Loucy (cell line): ENCODE data around the gene CDC37.
A peak's percentile ranks its signal among the peaks of the same experiment; 100 is the strongest.

Experiments
- H2AFZ ChIP-seq: fragments of 200-600 bp; sonication (generic); 2 replicates; pipeline ENCODE4 v1.6.0; 2016; ENCODE audit warnings: antibody characterized with exemption, mild to moderate bottlenecking, low read length, moderate library complexity
- H3F3A ChIP-seq: fragments of 200-600 bp; 2 replicates; pipeline ENCODE4 v1.6.0; 2016; ENCODE audit warnings: antibody characterized with exemption, low read depth, mild to moderate bottlenecking
- H3K27me3 ChIP-seq: fragments of 200-600 bp; sonication (generic); 2 replicates; pipeline ENCODE4 v1.6.1; 2014; ENCODE audit warnings: low read length, mild to moderate bottlenecking; ENCODE audit not compliant: insufficient read depth, poor library complexity, severe bottlenecking
- H3K36me3 ChIP-seq: fragments of 200-600 bp; sonication (generic); 2 replicates; pipeline ENCODE4 v1.6.1; 2016; ENCODE audit warnings: low read length; ENCODE audit not compliant: insufficient read depth
- H3K4me1 ChIP-seq: fragments of 200-600 bp; sonication (generic); 2 replicates; pipeline ENCODE4 v1.5.1; 2014; ENCODE audit warnings: low read length, mild to moderate bottlenecking; ENCODE audit not compliant: insufficient read depth, poor library complexity, severe bottlenecking
- H3K4me2 ChIP-seq: fragments of 200-600 bp; sonication (generic); 2 replicates; pipeline ENCODE4 v1.6.0; 2014; ENCODE audit warnings: antibody characterized with exemption, low read length, low read depth, mild to moderate bottlenecking; ENCODE audit not compliant: poor library complexity, severe bottlenecking
- H3K4me3 ChIP-seq: fragments of 200-600 bp; sonication (generic); 2 replicates; pipeline ENCODE4 v1.5.1; 2014; ENCODE audit warnings: low read length, mild to moderate bottlenecking, mixed read lengths; ENCODE audit not compliant: poor library complexity, severe bottlenecking
- H3K79me2 ChIP-seq: fragments of 200-600 bp; sonication (generic); 2 replicates; pipeline ENCODE4 v1.6.1; 2014; ENCODE audit warnings: low read length; ENCODE audit not compliant: insufficient read depth
- H3K9ac ChIP-seq: fragments of 200-600 bp; sonication (generic); 2 replicates; pipeline ENCODE4 v1.6.0; 2014; ENCODE audit warnings: mild to moderate bottlenecking, low read depth, low read length, moderate library complexity; ENCODE audit not compliant: poor library complexity, severe bottlenecking
- H3K9me2 ChIP-seq: fragments of 200-600 bp; sonication (generic); replicated peaks from 2 replicates; pipeline ENCODE4 v1.6.1; 2016; ENCODE audit warnings: low read depth, low read length, mixed read lengths
- H3K9me3 ChIP-seq: fragments of 200-600 bp; sonication (generic); 2 replicates; pipeline ENCODE4 v1.6.1; 2014; ENCODE audit warnings: mild to moderate bottlenecking, antibody characterized with exemption, low read length, low read depth; ENCODE audit not compliant: insufficient read depth
- H4K20me1 ChIP-seq: fragments of 200-600 bp; sonication (generic); 2 replicates; pipeline ENCODE4 v1.6.0; 2014; ENCODE audit warnings: antibody characterized with exemption, low read length, mild to moderate bottlenecking; ENCODE audit not compliant: insufficient read depth, poor library complexity, severe bottlenecking
- CTCF ChIP-seq: fragments of 200-600 bp; sonication (generic); conservative IDR thresholded peaks from 2 replicates; pipeline ENCODE4 v1.5.1; 2014; ENCODE audit warnings: mild to moderate bottlenecking, antibody characterized with exemption, low read length
- EZH2phosphoT487 ChIP-seq: fragments of 200-600 bp; IDR thresholded peaks from 2 replicates; pipeline ENCODE4 v1.6.1; 2018; ENCODE audit warnings: antibody characterized with exemption, mild to moderate bottlenecking, moderate library complexity, borderline replicate concordance

CDC37 gene

GRCh38 chr19:10427169-10427568 lies 23.8 kb upstream of the CDC37 start:
- no peaks in the 10 kb centered on the region for H3K9me3 ChIP-seq
- H3K9ac ChIP-seq: no peak overlapping the region
- no peak for TF ChIP-seq EZH2phosphoT487
- TF ChIP-seq CTCF: no peak
- no peaks in the 10 kb centered on the region for H3K27me3 ChIP-seq
- no peaks in the 10 kb centered on the region for H4K20me1 ChIP-seq
- no peak overlapping the region for H3K4me3 ChIP-seq
- H3K9me2 ChIP-seq: no peaks in the 10 kb centered on the region
- H3K4me2 ChIP-seq: no peak overlapping the region
- H3K36me3 ChIP-seq: no peaks in the 10 kb centered on the region
- H3F3A ChIP-seq: no peaks in the 10 kb centered on the region
- peaks cover 35% of the 10 kb centered on the region for H3K4me1 ChIP-seq
- no peak overlapping the region for H2AFZ ChIP-seq
- H3K79me2 ChIP-seq: no peaks in the 10 kb centered on the region

- TF ChIP-seq CTCF (peak; percentile 80), EZH2phosphoT487 (no peak)
- peak overlapping the region; percentile 52 for H3K4me3 ChIP-seq
- no peaks in the 10 kb centered on the region for H3K79me2 ChIP-seq
- H2AFZ ChIP-seq: 0 out of 2 replicates have a peak overlapping the region, but pooled peaks have one; percentile 36
- H3K27me3 ChIP-seq: no peaks in the 10 kb centered on the region
- no peaks in the 10 kb centered on the region for H3K36me3 ChIP-seq
- H3K4me1 ChIP-seq: peaks cover 41% of the 10 kb centered on the region
- H4K20me1 ChIP-seq: no peaks in the 10 kb centered on the region
- H3K4me2 ChIP-seq: peak overlapping the region; percentile 70
- no peaks in the 10 kb centered on the region for H3K9me3 ChIP-seq
- no peaks in the 10 kb centered on the region for H3K9me2 ChIP-seq
- no peak overlapping the region for H3K9ac ChIP-seq
- H3F3A ChIP-seq: no peaks in the 10 kb centered on the region
These were observed 20.8 kb upstream of the CDC37 start for GRCh38 chr19:10424011-10424637.

- no peak overlapping the region for H3K4me2 ChIP-seq
- no peaks in the 10 kb centered on the region for H3K36me3 ChIP-seq
- peaks cover 33% of the 10 kb centered on the region for H3K4me1 ChIP-seq
- TF ChIP-seq CTCF: no peak
- TF ChIP-seq EZH2phosphoT487: no peak
- H2AFZ ChIP-seq: no peak overlapping the region
- no peaks in the 10 kb centered on the region for H3K9me3 ChIP-seq
- H3K9me2 ChIP-seq: no peaks in the 10 kb centered on the region
- H3K79me2 ChIP-seq: no peaks in the 10 kb centered on the region
- H3K4me3 ChIP-seq: no peak overlapping the region
- no peaks in the 10 kb centered on the region for H4K20me1 ChIP-seq
- no peaks in the 10 kb centered on the region for H3F3A ChIP-seq
- H3K9ac ChIP-seq: no peak overlapping the region
- H3K27me3 ChIP-seq: no peaks in the 10 kb centered on the region
These were observed 19.5 kb upstream of the CDC37 start for GRCh38 chr19:10422846-10423245.
